ENCODE measurements around the gene PRKCA.
"Not testable (repeated sequence)": the region's sequence is repeated elsewhere in the genome, so short reads cannot be mapped to it uniquely, and the experiment has no call there.

Gene PRKCA

DNA sequence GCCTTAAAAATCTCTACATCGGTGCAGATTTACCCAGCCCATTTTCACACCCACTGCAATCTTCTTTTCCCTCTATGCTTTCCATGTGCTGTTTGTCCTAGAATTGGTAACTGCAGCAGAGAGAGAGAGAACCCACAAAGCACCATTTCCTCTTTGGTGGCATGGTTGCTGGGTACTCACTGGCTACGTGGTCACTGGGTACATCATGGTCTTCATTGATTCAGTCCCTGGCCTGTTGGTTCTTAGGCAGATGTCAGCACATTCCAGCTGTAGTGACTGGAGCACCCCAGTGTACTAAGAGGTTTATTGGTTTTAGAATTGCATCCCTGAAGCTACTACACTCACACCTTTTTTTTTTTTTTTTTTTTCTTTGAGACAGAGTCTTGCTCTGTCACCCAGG is 376.4 kb downstream of the PRKCA start:
- DNase-seq (ENCODE audit: low read depth in 2 of 2) = no peak

DNA sequence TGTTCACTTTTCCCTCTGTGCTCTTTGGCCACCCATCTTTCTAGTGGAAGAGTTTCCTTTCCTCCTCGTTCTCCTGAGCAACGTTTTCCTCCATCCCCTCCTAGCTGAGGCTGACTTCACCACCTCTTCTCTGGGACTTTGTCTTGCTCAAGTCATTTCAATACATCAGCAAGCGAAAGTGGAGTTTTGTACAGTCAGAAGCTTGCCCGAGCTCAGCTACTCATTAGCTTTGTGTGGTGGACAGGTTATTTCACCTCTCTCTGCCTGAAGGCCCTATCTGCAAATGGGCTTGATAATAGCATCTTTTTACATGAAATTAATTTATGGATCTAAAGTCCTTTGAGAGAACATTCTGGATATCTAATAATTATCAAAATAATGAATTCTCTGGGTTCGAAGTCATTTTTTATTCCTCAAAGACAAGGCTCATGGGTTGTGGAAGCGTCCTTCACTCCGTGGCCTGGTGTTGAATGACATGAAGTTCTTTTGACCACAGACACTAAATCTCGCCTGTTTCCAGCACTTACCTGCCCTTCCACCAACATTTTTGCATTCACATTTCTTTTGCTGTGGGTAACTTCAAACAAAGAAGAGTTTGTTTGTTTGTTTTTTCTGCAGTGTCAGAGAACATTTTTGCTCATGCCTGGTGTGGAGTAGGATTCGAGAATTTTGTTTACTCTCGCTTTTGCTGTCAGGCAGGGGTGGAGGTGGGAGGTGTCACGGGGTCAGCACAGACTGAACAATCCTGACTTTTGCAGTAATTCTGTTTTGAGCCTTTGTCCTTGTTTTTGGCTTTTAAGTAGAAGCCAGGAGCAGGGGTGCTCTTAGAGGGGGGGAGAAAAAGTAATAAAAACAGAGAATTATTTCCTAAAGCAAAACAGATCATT is 377.5 kb downstream of the PRKCA start:
- DNase-seq (ENCODE audit: low read depth in 2 of 2) = no peak

DNA sequence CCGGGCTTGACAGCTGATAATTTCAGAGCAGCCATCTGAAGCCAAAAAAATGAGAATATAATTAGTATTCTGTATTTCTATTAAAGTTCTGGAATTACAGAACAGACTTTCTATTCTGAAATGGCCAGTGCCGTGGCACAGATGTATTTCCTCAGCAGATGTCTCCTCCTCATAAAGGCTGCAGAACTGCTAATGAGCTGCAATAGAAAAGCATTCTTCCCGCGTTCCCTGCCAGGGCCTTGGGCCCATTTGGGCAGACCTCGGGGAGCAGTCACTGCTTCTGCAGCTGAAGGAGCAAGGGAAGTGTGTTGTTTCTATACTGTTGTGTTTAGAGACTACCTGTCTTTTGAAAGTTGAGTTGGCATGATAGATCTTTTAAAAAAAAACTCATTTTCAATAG is 379.9 kb downstream of the PRKCA start:
- DNase-seq (ENCODE audit: low read depth in 2 of 2) = no peak

DNA sequence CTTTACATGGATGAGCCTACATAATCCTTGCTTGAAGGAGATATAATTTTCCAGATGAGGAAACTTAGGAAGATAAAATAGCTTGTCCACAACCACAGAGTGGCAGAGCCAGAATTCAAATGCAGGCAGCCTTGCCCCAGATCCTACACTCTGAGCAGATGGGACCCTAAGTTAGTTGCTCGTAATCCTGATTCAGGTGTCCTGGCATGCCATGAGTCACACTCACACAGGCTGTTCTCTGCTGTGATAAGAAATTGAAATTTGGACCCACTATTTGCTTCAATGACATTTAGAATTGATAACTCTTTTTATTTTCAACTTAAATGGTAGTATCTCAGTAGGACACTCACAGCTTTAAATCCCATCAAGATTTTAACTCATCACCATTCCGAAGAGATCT is 381.8 kb downstream of the PRKCA start:
- no peak for DNase-seq (ENCODE audit: low read depth in 2 of 2)

DNA sequence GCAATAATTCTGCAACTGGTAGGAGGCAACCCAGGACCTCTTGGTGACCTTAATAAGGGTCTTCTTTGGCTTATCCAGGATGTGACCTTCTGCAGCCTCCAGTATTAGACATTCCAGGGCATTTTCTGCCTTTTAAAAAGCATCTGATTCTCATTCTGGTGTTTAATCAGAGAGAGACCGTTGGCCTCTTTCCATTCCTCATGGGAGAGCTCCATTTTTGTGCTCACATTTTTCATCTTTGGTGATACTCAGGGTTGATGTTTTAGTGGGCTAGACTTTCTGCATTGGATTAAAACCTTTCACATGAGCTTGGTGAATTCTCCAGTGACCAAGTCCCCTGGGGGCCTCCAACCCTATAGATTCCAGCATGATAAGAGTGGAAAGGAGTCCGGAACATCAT is 382.3 kb downstream of the PRKCA start:
- no peak for DNase-seq (ENCODE audit: low read depth in 2 of 2)

DNA sequence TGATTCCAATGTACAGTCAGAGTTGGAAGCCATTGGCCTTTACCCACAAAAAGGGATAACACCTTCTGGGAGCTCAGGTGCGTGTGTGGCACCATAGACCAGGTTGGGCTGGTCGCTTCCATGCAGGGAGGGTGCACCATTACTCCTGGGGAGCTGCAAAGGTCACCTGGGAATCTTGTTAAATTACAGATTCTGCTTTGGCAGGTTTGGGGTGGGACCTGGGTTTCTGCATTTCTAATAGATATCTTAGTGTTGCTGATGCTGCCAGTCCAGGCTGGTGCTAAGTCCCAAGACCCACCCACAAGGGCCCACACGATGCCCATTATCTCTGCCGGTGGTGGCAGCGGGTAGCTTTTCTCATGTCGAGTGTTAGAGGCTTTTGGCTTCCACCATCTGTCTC is 384.2 kb downstream of the PRKCA start:
- no peak for DNase-seq (ENCODE audit: low read depth in 2 of 2)

DNA sequence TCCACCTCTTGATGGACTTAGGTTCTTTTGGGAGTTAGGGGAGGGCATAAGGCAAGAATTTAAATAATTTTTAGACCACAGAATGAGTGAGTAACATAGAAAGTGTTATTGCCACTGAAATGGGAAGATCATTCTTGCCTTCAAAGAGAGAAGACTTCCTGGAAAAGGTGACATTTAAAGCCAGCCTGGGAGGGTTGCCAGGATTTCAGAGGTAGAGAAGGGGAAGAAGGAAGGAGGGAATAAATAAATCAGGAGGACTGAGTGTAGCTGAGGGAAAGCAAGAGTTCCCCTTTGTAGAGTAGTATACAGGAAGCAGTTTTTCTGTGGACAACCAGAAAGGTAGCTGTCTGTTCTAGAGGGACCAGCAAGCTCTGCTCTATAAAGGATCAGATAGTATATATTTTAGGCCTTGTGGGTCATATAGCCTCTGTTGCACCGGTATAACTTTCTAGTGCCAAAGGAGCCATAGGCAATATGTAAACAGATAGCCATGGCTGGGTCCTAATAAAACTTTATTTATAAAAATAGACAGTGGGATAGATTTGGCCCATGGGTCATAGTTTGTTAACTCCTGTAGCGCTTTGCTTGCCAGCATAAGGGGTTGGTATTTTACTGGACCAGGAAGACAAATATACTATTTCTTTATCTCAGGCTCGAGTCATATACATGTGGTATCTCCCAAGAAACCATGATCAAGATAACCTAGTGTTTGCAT is 385.3 kb downstream of the PRKCA start:
- no peak for DNase-seq (ENCODE audit: low read depth in 2 of 2)

DNA sequence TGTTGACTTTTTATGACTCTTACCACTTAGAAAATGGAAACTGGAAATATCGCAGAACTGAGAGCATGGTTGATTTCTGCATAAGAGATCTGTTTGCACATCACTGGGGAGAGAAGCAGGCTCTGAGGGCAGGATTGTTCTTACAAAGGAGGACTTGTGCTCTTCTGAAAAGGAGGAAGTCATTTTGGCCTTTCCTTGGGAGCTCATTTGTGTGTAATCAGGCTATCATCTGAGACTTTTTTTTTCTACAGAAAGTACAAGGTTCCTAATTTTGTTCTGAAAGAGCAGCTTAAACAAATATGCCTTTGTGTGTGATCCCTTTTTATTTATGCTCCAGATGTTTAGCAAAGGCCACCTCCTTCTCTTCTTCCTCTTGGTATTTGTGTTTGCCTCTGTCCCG is 386.8 kb downstream of the PRKCA start:
- no peak for DNase-seq (ENCODE audit: low read depth in 2 of 2)

DNA sequence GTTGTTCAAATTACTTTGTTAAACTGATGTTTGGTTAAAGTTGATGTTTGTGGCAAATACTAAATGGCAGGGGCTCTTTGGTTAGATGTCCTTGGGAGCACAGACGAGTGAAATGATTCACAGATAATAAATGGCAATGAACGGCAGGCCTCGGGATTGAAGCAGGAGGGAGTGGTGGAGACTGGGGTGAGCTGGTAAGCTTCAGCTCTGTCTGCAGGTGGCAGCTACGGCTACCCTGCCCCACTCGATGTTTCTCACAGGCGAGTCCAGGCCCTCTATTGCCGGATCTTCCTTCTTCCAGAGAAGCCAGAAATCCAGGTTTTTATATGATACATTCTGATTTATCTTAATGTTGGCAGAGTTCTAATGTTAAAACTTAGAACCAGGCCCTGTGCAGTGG is 387.8 kb downstream of the PRKCA start:
- DNase-seq (ENCODE audit: low read depth in 2 of 2) = no peak

DNA sequence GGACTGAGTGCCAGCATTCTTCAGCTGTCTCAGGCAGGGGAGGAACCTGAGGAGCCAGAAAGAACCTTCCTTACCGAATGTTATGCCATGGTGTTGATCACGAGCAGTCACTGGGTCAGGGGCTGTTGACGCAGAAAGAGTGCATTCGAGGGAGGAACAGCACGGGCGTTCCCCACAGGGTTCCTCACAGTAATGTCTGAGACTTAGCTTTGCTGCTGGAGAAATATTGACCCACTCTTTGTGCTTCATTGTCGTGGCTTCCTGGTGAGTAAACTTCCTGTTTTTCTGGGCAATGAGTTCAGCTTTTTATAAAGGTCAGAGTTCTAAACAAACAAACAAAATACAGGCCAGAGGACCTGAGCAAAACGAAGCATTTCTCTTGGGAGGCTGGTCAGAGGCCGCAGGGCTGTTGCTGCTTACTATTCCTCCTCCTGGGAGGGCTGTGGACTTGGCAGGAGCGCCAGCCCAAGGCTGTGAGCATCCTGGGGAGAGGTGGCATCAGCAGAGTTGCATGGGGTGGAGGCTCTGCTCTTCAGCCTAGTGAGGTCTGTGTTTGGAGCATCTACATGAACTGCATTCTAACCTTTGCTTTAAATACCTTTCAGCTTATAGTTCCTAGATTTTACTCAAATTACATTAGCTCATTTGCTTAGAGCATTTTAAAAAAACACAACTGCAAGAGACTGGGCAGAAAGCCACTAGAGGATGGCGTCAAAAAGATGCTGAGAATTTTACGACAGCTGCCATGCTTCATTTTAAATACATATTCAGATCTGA is 389.4 kb downstream of the PRKCA start:
- DNase-seq (ENCODE audit: low read depth in 2 of 2) = no peak

DNA sequence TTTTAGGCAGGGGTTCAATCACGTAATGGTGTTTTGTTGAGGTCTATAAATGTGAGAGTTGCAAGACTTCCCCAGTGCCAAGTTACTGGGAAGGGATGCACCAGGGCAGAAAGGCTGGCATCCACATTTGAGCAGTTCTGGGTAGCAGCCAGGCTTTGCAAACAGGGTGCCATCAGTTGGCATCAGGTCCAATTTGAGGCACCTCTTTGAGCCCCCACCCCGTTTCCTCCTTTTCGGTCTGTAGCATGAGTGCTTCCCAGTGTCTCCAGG is 389.9 kb downstream of the PRKCA start:
- DNase-seq (ENCODE audit: low read depth in 2 of 2) = no peak

DNA sequence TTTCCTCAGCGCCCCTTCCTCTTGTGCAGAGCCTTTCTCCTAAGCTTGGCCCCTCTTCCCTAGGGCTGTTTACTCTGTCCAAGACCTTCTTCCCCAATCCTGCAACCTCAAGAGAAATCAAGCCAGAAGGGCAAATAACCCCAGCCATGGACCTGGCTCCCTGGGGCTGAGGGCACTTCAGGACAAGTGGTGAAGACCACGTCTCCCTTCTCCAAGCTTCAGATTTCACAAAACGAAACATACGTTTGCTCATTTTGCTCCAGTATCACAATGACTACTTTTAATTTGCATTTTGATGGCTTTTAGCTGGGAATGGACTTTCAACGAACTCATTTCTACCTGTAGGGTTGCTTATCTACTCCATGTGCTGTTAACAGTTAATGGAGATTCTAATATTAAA is 392.7 kb downstream of the PRKCA start:
- no peak for DNase-seq (ENCODE audit: low read depth in 2 of 2)

DNA sequence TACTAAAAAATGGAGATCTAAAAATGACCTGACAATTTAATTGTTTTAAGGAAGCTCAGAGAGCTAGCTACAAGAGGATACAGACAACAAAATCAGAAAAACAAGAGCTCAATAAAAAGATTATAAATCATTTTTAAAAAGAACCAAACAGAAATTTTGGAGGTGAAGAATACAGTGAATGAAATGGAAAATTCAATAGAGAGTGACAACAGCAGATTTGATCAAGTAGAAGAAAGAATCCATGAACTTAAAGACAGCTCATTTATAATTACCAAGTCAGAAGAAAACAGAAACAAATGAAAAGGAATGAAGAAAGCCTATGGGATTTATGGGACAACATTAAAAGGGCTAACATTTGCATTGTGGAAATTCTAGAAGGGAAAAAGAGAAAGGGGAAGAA is 395.9 kb downstream of the PRKCA start:
- no peak for DNase-seq (ENCODE audit: low read depth in 2 of 2)

DNA sequence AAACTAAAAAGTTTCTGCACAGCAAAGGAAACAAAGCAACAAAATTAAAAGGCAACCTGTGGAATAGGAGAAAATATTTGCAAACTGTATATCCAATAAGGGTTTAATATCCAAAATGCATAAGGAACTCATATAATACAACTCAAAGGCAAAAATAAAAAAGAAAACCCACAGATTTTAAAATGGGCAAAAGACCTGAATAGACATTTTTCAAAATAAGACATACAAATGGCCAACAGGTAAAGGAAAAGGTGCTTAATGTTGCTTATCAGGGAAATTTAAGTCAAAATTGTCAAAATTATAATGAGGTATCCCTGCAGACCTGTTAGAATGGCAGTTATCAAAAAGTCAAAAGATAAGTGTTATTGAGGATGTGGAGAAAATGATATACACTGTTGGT is 399.0 kb downstream of the PRKCA start:
- DNase-seq (ENCODE audit: low read depth in 2 of 2) = no peak

DNA sequence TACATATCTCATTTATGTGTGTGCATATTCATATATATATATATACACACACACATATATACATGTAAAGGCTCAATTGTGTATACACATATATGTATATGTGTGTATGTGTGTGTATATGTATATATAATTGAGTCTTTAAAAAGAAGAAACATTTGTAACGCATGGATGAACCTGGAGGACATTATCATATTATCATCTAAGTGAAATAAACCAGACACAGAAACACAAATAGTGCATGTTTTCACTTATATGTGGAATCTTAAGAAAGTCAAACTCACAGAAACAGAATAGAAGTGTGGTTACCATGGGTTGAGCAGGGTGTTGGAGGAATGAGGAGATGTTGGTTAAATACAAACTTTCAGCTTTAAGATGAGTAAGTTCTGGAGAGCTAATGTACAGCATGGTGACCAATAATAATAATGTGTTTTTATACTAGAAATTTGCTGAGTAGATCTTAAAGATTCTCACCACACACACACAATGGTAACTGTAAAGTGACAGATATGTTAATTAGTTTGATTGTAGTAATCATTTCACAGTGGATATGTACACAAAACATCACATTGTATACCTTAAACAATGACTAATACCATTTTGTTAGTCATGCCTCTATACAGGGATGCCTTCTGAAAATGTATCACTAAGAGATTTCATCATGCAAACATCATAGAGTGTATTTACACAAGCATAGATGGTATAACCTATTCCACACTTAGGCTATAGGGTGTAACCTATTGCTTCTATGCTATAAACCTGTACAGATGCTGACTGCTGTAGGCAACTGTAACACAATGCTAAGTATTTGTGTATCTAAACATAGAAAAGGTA is 399.9 kb downstream of the PRKCA start:
- DNase-seq (ENCODE audit: low read depth in 2 of 2) = no peak

DNA sequence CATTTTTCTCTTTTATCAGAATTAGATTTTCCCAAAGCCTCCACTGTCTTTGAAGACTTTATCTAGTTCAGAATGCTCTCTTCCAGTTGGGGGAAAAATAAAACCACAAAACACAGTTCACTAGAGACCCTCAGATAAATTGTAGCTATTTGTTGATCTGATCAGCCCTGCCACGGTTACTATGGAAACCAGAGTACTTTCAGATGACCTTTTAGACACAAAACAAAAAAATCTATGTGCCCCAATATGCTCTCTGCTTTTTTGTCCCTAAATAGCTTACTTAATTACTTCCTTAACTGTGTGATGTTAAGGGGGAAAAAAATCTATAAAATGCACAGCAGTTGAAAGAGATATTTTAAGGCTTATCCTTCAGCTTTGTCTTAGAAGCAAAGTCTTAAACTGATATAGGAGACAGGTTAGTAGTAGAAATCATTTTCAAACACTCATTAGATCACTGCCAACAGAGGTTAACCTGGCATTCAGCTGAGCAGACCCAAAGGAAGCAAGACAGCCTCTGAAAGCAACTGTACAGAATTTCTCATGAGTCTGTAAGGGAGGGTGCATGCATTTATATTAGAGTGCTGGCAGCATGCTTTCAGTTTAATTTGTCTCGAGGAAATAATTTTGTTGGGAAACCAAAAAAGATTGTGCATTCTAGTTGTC is 402.6 kb downstream of the PRKCA start:
- no peak for DNase-seq (ENCODE audit: low read depth in 2 of 2)

DNA sequence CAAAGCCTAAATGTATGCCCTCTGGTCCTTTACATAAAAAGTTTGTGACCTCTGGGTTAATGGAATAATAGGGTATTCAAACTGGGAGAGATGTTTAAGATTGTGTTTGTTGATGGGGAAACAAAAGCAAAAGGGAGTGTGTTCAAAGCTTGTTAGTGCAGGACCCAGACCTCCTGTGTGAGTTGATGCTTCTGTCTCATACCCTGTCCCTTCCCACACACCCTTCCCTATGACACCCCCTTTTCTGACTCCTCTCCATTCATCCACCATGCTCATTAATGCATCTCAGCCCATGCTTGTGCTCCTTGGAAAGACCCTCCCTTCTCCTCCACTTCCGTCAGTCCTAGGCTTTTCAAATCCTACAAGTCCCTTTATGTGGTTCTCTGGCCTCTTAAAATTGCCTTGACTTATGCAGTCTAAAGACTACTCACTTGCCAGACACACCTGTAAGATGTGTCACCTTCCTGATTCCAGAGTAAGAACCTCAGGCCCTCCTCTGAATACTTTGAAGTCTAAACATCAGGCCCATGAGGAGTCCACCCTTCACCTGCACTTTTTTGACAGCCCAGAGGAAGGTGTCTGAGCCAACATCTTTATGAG is 404.5 kb downstream of the PRKCA start:
- no peak for DNase-seq (ENCODE audit: low read depth in 2 of 2)

DNA sequence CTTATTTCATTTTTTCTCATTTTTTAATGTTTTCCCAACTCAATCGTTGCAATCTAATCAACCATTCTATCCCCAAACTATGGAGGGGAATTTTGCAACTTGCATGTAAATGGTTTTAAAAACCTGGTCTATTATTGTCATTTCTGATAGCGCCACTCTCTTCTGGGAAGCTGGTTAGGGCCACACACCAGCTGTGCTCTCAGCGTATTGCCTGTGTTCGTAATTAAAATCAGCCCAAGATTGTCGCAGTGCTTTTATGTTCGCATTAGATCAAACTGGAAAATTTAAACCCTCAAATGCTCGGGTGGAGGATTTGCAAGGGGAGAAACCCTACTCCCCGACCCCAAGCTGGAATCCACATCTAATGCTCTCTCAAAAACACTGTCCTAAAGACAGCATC is 409.0 kb downstream of the PRKCA start:
- DNase-seq (ENCODE audit: low read depth in 2 of 2) = no peak

DNA sequence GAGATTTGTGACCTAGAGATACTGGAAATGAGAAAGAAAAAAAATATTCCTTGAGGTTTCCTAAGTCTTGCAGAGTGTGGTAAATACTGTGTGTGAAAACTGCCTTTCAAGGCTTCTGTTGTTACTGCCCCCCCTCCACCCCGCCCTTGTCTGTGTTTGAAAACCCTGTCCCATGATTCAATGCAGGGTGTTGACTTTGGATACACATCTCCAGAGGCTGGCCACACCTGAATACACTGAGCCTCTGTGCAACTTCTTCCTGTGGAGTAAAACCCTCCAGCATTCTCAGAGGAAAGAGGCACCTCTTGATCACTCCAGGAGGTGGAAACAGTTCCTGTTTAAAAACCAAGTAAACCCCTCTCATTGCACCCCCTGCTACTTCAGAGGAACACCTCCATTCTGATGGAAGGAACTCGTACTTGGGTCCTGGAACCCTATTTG is 409.5 kb downstream of the PRKCA start:
- DNase-seq (ENCODE audit: low read depth in 2 of 2) = no peak

DNA sequence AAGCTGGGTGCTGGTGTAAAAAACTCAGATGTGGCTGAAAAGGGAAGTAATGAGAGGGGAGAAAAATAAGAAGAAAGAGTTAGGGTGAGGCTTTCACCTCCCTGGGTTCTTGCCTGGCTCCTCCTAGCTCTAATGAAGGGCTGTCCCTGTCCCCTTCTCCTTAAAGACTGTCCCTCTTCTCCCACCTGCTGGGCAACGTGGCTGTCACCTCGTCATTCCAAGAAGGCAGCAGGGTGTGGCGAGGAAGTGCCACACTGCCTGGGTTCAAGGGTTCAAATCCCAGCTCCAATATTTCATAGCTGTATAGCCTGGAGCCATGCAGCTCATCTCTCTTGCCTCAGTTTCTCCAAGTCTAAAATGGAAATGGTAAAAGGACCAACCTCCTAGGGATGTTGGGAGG is 410.0 kb downstream of the PRKCA start:
- DNase-seq (ENCODE audit: low read depth in 2 of 2) = no peak

DNA sequence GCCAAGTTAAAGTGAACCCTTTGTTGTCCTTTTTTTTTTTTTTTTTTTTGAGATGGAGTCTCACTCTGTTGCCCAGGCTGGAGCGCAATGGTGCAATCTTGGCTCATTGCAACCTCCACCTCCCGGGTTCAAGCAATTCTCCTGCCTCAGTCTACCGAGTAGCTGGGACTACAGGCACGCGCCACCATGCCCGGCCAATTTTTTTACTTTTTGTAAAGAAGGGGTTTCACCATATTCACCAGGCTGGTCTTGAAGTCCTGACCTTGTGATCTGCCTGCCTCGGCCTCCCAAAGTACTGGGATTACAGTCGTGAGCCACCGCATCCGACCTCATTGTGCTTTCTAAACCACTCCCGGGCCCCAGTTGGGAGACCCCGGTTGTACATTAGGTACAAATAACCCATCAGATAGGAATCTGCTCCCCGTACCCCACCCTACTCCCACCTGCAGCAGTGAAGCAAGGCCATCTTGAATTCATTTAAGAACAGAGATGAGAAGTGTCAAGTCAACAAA is 410.7 kb downstream of the PRKCA start:
- DNase-seq (ENCODE audit: low read depth in 2 of 2) = not testable (repeated sequence)

All from activated CD4-positive, alpha-beta T cell treated with anti-CD3 and anti-CD28 coated beads for 24 hours (primary cell).